Uterus (tissue), 4 donors: ENCODE data around the gene BANK1. TPM values are rescaled to one million over a fixed set of nuclear protein-coding genes. Genes with fewer than 3 reads are reported as not detected.

Experiments used
- DNase-seq, 2 donors: peaks; one replicate each; pipeline ENCODE4 v3.0.0-alpha.2; 2019 to 2020
- H3K27ac ChIP-seq, 2 donors: fragments of 200-600 bp; sonication (generic); 1 replicate in 1 of 2; 2 replicates in 1 of 2; pipeline ENCODE4 v1.5.1; 2016 to 2018
- H3K27me3 ChIP-seq, 2 donors: fragments of 200-600 bp; sonication (generic); one replicate each; pipeline ENCODE4 v1.5.1; 2018 to 2019; ENCODE audit warnings: control low read depth in 1 of 2
- H3K36me3 ChIP-seq, 2 donors: fragments of 200-600 bp; sonication (generic); one replicate each; pipeline ENCODE4 v1.5.1; 2019; ENCODE audit warnings: control low read depth in 1 of 2
- H3K4me1 ChIP-seq, 2 donors: fragments of 200-600 bp; sonication (generic); one replicate each; pipeline ENCODE4 v1.5.1; 2018 to 2019; ENCODE audit warnings: control low read depth in 1 of 2
- H3K4me3 ChIP-seq, 2 donors: fragments of 200-600 bp; sonication (generic); 1 replicate in 1 of 2; 2 replicates in 1 of 2; pipeline ENCODE4 v1.5.1; 2018 to 2019; ENCODE audit warnings: mild to moderate bottlenecking in 1 of 2
- H3K9me3 ChIP-seq, 2 donors: fragments of 200-600 bp; sonication (generic); one replicate each; pipeline ENCODE4 v1.5.1; 2019; ENCODE audit warnings: control low read depth in 1 of 2
- CTCF ChIP-seq, 4 experiments: fragments of 200-600 bp in 2 of 4; fragments of 450-650 bp in 2 of 4; sonication (generic) in 2 of 4; IDR thresholded peaks; one replicate each; pipeline ENCODE4 v1.5.1; 2016 to 2019; ENCODE audit warnings: antibody characterized with exemption in 4 of 4, mild to moderate bottlenecking in 2 of 4, moderate library complexity in 1 of 4
- POLR2A ChIP-seq, 2 donors: fragments of 450-650 bp; IDR thresholded peaks; one replicate each; pipeline ENCODE4 v1.6.1; 2016; ENCODE audit warnings: antibody characterized with exemption in 2 of 2, mild to moderate bottlenecking in 1 of 2, moderate library complexity in 1 of 2
- intact Hi-C: fragments of 100-400 bp; cut with DNase I; formaldehyde crosslinking; loops from one replicate; pipeline ENCODE4 v1.15.1; 2023; ENCODE audit warnings: low total_unique reads
- total RNA-seq, 4 donors: library from RNA; depleted of rRNA in 3 of 4; stranded (reverse); fragments of >200 nt in 3 of 4; gene quantifications; one replicate each; pipeline versions ENCODE4 v1.1.0 to v1.2.4, GENCODE V29; 2014 to 2023
- donor health status: DM: yes; HTN: yes; CAD: no.

The BANK1 gene
- total RNA-seq, 4 donors from 2014 or later, result 0.49 to 3.1 (median 0.59) TPM; not detected in 1

- no peaks in the 10 kb centered on the region for H3K36me3 ChIP-seq
- H3K27me3 ChIP-seq, result no peaks in the 10 kb centered on the region
- no peak overlapping the region for H3K27ac ChIP-seq
- H3K9me3 ChIP-seq, result no peaks in the 10 kb centered on the region
- TF ChIP-seq POLR2A (IDR thresholded peaks at IDR 0.05), result no peak
- TF ChIP-seq CTCF (IDR thresholded peaks at IDR 0.05), result no peak
- H3K4me1 ChIP-seq, result no peaks in the 10 kb centered on the region
- no peak for DNase-seq
- intact Hi-C loops, result no loop called here
- no peak overlapping the region for H3K4me3 ChIP-seq
These were observed 245.5 kb downstream of the BANK1 start for GRCh38 chr4:102036016-102036415.

GRCh38 chr4:102036619-102037376 is 246.3 kb downstream of the BANK1 start:
- TF ChIP-seq CTCF (IDR thresholded peaks at IDR 0.05) (no peak), POLR2A (IDR thresholded peaks at IDR 0.05) (no peak)
- H3K27me3 ChIP-seq, result no peaks in the 10 kb centered on the region
- DNase-seq, result no peak
- no peak overlapping the region for H3K27ac ChIP-seq
- no peaks in the 10 kb centered on the region for H3K36me3 ChIP-seq
- H3K9me3 ChIP-seq, result no peaks in the 10 kb centered on the region
- intact Hi-C loops, result no loop called here
- no peaks in the 10 kb centered on the region for H3K4me1 ChIP-seq
- H3K4me3 ChIP-seq, result no peak overlapping the region

GRCh38 chr4:102037566-102037965 is 247.0 kb downstream of the BANK1 start:
- H3K27me3 ChIP-seq, result no peaks in the 10 kb centered on the region
- intact Hi-C loops, result no loop called here
- no peaks in the 10 kb centered on the region for H3K4me1 ChIP-seq
- H3K9me3 ChIP-seq, result no peaks in the 10 kb centered on the region
- no peak overlapping the region for H3K4me3 ChIP-seq
- no peak overlapping the region for H3K27ac ChIP-seq
- no peak for DNase-seq
- TF ChIP-seq CTCF (IDR thresholded peaks at IDR 0.05) (no peak), POLR2A (IDR thresholded peaks at IDR 0.05) (no peak)
- no peaks in the 10 kb centered on the region for H3K36me3 ChIP-seq

- Histone ChIP-seq H3K4me1 (no peaks in the 10 kb centered on the region), H3K27me3 (no peaks in the 10 kb centered on the region), H3K36me3 (no peaks in the 10 kb centered on the region), H3K4me3 (no peak overlapping the region), H3K9me3 (no peaks in the 10 kb centered on the region), H3K27ac (no peak overlapping the region)
- intact Hi-C loops, result no loop called here
- TF ChIP-seq CTCF (IDR thresholded peaks at IDR 0.05), result no peak
- no peak for TF ChIP-seq POLR2A (IDR thresholded peaks at IDR 0.05)
- DNase-seq, result no peak
These were observed 252.6 kb downstream of the BANK1 start for GRCh38 chr4:102042871-102043802.

- H3K36me3 ChIP-seq, result no peaks in the 10 kb centered on the region
- no peaks in the 10 kb centered on the region for H3K9me3 ChIP-seq
- no peak for TF ChIP-seq POLR2A (IDR thresholded peaks at IDR 0.05)
- no peak for TF ChIP-seq CTCF (IDR thresholded peaks at IDR 0.05)
- no peak for DNase-seq
- H3K27me3 ChIP-seq, result no peaks in the 10 kb centered on the region
- no peaks in the 10 kb centered on the region for H3K4me1 ChIP-seq
- intact Hi-C loops, result no loop called here
- no peak overlapping the region for H3K4me3 ChIP-seq
- no peak overlapping the region for H3K27ac ChIP-seq
These were observed 257.1 kb downstream of the BANK1 start for GRCh38 chr4:102047616-102048015.
